Body of pancreas (tissue), 4 donors: ENCODE data around the gene GALNT2. TPM values are rescaled to one million over a fixed set of nuclear protein-coding genes. Genes with fewer than 3 reads are reported as not detected.

Experiments used
- ATAC-seq: fragments of 150-250 bp; one replicate; pipeline ENCODE4 v1.9.1; 2016
- DNase-seq, 4 donors: peaks; one replicate each; pipeline ENCODE4 v3.0.0-alpha.2; 2019
- H3K27ac ChIP-seq, 4 donors: fragments of 200-600 bp; sonication (generic); 1 replicate in 3 of 4; 2 replicates in 1 of 4; pipeline versions ENCODE4 v1.5.1 to v1.6.1; 2016 to 2019; ENCODE audit warnings: mild to moderate bottlenecking in 1 of 4, mixed read lengths in 1 of 4, moderate library complexity in 1 of 4
- H3K27me3 ChIP-seq, 2 donors: fragments of 200-600 bp; sonication (generic); one replicate each; pipeline ENCODE4 v1.6.0; 2016; ENCODE audit warnings: mild to moderate bottlenecking in 1 of 2
- H3K36me3 ChIP-seq, 2 donors: fragments of 200-600 bp; sonication (generic); replicated peaks in 1 of 2; 2 replicates each; pipeline ENCODE4 v1.5.1; 2016; ENCODE audit warnings: low read depth in 2 of 2; ENCODE audit not compliant: insufficient read depth in 1 of 2
- H3K4me1 ChIP-seq: fragments of 200-600 bp; sonication (generic); one replicate; pipeline ENCODE4 v1.6.0; 2016
- H3K4me3 ChIP-seq, 2 donors: fragments of 200-600 bp; sonication (generic); 1 replicate in 1 of 2; 2 replicates in 1 of 2; pipeline ENCODE4 v1.5.1; 2016 to 2019
- H3K9me3 ChIP-seq, 3 donors: fragments of 200-600 bp; sonication (generic); 1 replicate in 2 of 3; 2 replicates in 1 of 3; pipeline ENCODE4 v1.5.1; 2016
- POLR2A ChIP-seq, 3 donors: fragments of 450-650 bp; IDR thresholded peaks; one replicate each; pipeline ENCODE4 v1.6.1; 2016; ENCODE audit warnings: antibody characterized with exemption in 3 of 3, mild to moderate bottlenecking in 2 of 3
- WGBS, 2 donors: methylation state at CpG; one replicate each; pipeline ENCODE4 v1.1.5; 2017; 5-methylcytosine and 5-hydroxymethylcytosine counted together
- intact Hi-C: fragments of 100-400 bp; cut with DNase I; formaldehyde crosslinking; loops from one replicate; pipeline ENCODE4 v1.15.1; 2023
- total RNA-seq, 2 donors: library from RNA; depleted of rRNA; stranded (reverse); fragments of >200 nt; gene quantifications; one replicate each; pipeline ENCODE4 v1.1.0, GENCODE V29; 2016
- TF ChIP-seq, protein P1 (sequence below), 7 experiments: fragments of 450-650 bp in 4 of 7; fragments of 200-600 bp in 3 of 7; sonication (generic) in 3 of 7; IDR thresholded peaks; one replicate each; pipeline ENCODE4 v1.5.1; 2016 to 2019; ENCODE audit warnings: antibody characterized with exemption in 7 of 7

GALNT2 gene
- total RNA-seq, 2 donors from 2014 or later: 45.9 to 68.6 TPM

DNA sequence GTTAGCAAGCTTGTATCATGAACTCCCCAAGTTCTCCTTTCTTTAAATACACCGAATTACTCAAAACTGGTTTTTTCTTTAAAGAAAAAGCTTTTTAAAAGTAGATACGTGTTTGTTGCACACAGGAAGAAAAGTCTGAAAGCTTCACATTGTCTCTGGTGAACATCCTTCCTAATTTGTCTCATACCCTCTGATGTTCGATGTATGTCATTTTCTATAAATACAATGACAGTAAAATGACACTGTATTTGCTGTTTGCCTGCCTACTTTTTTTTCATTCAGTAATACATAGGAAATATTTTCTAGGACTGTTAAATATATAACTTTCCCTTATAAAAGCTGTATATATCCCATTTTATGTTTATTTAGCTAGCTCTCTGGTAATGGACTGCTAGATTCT is 153.9 kb downstream of the GALNT2 start:
- H3K27ac ChIP-seq: no peak overlapping the region
- H3K36me3 ChIP-seq: no peaks in the 10 kb centered on the region
- ATAC-seq: no peak
- intact Hi-C loops: no loop called here
- no peaks in the 10 kb centered on the region for H3K9me3 ChIP-seq
- WGBS, 2 donors: 65 to 66% methylated on average over 3 of the region's 3 CpGs
- H3K27me3 ChIP-seq: no peaks in the 10 kb centered on the region
- no peak overlapping the region for H3K4me3 ChIP-seq
- DNase-seq: no peak
- H3K4me1 ChIP-seq: peaks cover 48% of the 10 kb centered on the region
- TF ChIP-seq POLR2A (IDR thresholded peaks at IDR 0.05): no peak
- TF ChIP-seq, protein P1, sequence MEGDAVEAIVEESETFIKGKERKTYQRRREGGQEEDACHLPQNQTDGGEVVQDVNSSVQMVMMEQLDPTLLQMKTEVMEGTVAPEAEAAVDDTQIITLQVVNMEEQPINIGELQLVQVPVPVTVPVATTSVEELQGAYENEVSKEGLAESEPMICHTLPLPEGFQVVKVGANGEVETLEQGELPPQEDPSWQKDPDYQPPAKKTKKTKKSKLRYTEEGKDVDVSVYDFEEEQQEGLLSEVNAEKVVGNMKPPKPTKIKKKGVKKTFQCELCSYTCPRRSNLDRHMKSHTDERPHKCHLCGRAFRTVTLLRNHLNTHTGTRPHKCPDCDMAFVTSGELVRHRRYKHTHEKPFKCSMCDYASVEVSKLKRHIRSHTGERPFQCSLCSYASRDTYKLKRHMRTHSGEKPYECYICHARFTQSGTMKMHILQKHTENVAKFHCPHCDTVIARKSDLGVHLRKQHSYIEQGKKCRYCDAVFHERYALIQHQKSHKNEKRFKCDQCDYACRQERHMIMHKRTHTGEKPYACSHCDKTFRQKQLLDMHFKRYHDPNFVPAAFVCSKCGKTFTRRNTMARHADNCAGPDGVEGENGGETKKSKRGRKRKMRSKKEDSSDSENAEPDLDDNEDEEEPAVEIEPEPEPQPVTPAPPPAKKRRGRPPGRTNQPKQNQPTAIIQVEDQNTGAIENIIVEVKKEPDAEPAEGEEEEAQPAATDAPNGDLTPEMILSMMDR (IDR thresholded peaks at IDR 0.05): no peak

DNA sequence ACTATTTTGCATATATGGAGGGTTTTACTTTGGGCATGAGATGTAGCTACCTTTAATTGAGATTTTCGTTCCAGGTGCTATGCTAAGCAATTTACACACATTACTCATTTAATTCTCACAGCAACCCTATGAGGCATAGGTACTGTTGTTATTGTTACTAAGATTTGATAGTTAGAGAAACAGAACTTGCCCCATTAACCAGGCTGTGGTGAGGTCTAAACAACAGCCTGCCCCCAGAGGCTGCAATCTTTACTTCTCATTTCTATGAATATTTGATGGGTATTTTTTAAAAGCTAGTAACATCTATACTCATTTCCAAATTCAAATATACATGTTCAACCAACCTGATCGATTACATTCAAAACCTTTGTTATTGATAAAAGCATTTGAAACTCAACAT is 155.6 kb downstream of the GALNT2 start:
- Histone ChIP-seq H3K27me3 (no peaks in the 10 kb centered on the region), H3K4me3 (no peak overlapping the region), H3K36me3 (no peaks in the 10 kb centered on the region), H3K27ac (no peak overlapping the region), H3K4me1 (peaks cover 30% of the 10 kb centered on the region), H3K9me3 (no peaks in the 10 kb centered on the region)
- TF ChIP-seq POLR2A (IDR thresholded peaks at IDR 0.05): no peak
- TF ChIP-seq, protein P1 (IDR thresholded peaks at IDR 0.05): no peak
- 81 to 88% methylated on average over 2 of the region's 2 CpGs for WGBS, 2 donors
- DNase-seq: no peak
- ATAC-seq: no peak
- intact Hi-C loops: no loop called here

GRCh38 chr1:230224101-230224960 is 157.3 kb downstream of the GALNT2 start:
- DNase-seq (no peak), ATAC-seq (no peak)
- Histone ChIP-seq H3K9me3 (no peaks in the 10 kb centered on the region), H3K36me3 (no peaks in the 10 kb centered on the region), H3K4me1 (peaks cover 15% of the 10 kb centered on the region), H3K27me3 (no peaks in the 10 kb centered on the region), H3K4me3 (no peak overlapping the region), H3K27ac (no peak overlapping the region)
- intact Hi-C loops: no loop called here
- TF ChIP-seq POLR2A (IDR thresholded peaks at IDR 0.05): no peak
- TF ChIP-seq, protein P1 (IDR thresholded peaks at IDR 0.05): no peak
- 84 to 91% methylated on average over 18 of the region's 18 CpGs for WGBS, 2 donors

- Histone ChIP-seq H3K4me1 (peaks cover 20% of the 10 kb centered on the region), H3K4me3 (no peak overlapping the region), H3K36me3 (no peaks in the 10 kb centered on the region), H3K27me3 (no peaks in the 10 kb centered on the region), H3K9me3 (no peaks in the 10 kb centered on the region), H3K27ac (no peak overlapping the region)
- ATAC-seq: no peak
- intact Hi-C loops: no loop called here
- no peak for DNase-seq
- TF ChIP-seq, protein P1 (IDR thresholded peaks at IDR 0.05): no peak
- no peak for TF ChIP-seq POLR2A (IDR thresholded peaks at IDR 0.05)
- WGBS, 2 donors: 76 to 84% methylated on average over 16 of the region's 16 CpGs
These were observed 159.2 kb downstream of the GALNT2 start for GRCh38 chr1:230226007-230226800.
